Measurements from ENCODE around the gene DNAJC11.

DNAJC11 gene

GRCh38 chr1:6625584-6626149 lies 75.9 kb downstream of the DNAJC11 start:
- peak; percentile 17 for DNase-seq (ENCODE audit: low spot score)

DNA sequence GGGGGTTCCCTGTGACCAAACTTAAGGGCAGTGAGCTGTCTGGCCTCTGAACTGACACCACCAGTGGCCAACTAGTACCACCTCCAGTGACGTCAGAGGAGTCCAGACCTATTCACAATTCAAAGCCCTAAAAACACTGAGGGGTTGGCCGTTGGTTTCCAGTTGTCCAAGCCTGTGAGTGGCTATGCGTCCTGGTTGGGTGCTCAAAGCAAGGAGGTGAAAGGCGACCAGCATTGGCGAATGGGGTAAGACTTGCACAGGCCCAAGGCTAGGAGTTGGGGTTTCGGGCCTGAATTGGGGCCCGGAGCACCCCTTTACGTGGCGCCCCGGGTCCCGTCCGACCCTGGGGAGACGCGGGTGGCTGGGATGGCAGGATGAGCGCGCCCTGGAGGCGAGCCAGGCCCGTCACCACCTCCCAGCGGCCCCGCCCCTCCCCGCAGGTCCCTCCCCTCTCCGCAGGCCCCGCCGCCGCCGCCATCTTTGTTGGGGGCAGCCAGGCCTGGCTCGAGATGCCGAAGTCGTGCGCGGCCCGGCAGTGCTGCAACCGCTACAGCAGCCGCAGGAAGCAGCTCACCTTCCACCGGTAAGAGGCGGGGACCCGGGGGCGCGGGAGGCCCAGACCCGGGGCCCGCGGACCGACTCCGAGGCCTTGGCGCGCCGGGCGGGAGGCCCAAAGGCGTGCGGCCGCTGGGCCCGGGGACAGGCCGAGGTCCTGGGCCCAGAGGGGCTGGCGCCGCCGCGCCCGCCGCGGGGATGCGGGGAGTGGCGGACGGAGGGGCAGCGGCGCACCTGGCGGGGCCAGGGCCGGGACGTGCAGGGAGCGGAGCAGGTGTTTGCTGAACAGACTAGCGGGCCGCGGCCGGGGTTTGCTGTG lies 76.7 kb downstream of the DNAJC11 start, which contains the start of gene THAP3:
THAP3 (plus strand) TSS at position 159 of the 874 bp plus-strand sequence; CDS start at position 510, 351 bp downstream.
- peak; percentile 88 for DNase-seq (ENCODE audit: low spot score)

- no peak for DNase-seq (ENCODE audit: low spot score)
Observed at GRCh38 chr1:6623269-6623965, 78.2 kb downstream of the DNAJC11 start.

GRCh38 chr1:6622396-6623152 lies 79.0 kb downstream of the DNAJC11 start:
- DNase-seq (ENCODE audit: low spot score) = no peak

DNA sequence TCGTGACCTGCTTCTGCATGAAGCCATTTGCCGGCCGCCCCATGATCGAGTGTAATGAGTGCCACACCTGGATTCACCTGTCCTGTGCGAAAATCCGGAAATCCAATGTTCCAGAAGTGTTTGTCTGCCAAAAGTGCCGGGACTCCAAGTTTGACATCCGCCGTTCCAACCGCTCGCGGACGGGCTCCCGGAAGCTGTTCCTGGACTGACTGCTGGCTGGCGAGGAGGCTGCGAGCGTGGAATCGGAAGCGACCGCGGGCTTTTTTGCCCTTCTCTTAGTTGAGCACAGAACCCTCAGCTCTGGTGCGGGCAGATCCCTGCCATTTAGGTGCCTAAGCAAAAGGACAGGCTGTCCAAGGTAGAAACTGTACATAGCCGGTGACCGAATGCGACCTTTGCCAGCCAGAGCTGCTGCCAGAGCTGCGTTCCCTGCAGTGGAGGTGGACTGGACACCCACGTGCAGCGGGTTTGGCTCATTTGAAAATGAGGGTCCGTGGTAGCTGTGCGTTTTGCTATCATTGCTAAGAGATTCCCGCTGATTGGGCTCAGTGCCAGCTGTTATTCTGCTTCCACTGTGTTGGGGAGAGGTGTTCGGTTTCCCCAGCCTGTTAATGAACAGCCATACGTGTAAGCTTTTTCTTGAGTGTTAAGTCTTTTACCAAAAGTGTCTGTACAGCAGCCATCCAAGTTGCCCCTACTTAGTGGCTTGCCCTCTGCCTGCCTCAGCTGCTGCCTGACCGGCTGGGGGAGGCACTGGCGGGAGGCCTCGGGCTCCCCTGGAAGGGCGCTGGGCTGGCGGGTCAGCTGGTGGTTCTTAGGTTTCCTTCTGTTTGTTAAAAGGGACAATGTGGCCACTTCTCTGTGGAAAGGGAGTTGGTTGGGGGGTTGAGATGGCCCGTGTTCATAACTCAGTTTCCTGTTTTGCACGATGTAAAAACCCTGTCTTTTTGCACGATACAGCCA lies 79.9 kb downstream of the DNAJC11 start:
- no peak for DNase-seq (ENCODE audit: low spot score)

- no peak for DNase-seq (ENCODE audit: low spot score)
Observed at GRCh38 chr1:6619045-6619444, 82.6 kb downstream of the DNAJC11 start.

GRCh38 chr1:6614929-6615785 lies 86.5 kb downstream of the DNAJC11 start:
- no peak for DNase-seq (ENCODE audit: low spot score)

DNA sequence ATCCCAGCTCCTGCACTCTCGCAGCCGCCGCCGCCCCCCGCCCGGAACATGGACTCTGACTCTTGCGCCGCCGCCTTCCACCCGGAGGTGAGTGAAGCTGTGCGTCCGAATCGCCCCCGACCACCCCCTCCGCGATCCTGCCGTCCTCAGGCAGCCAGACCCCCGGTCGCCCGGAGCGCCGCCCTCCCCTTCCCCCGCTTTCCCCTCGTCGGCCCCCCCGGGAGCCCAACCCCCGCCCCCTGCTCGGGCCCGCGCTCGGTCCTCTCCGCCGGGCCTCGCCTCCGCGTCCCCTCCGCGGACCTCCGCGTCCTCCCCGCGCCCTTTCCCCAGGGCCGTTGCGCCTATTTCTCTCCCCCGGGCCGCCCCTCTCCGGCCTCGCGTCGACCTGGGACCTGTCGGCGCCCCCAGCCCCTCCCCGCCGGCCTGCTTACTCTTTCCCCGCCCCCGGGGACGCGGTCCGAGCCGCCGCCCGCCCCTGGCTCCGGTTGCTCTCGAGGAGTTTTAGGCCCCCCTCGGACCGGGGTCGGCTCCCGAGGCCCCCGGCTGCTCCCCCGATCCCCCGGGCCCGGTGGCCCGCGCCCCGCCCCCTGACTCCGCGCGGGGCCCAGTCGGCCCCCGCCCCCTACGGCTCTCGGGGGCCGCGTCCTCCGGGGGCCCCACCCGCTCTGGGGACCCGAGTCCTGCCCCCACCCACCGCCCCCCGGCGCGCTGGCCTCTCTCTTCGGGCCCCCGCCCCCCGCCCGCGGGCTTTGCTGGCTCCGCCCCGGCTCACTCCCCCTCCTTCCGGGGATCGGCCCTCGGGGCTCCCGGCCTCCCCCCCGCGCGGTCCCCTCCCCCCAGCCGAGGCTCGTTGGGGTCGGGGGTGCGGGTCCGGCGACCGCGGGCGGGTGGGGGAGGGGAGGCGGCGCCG lies 87.3 kb downstream of the DNAJC11 start:
- DNase-seq (ENCODE audit: low spot score) = no peak

DNA sequence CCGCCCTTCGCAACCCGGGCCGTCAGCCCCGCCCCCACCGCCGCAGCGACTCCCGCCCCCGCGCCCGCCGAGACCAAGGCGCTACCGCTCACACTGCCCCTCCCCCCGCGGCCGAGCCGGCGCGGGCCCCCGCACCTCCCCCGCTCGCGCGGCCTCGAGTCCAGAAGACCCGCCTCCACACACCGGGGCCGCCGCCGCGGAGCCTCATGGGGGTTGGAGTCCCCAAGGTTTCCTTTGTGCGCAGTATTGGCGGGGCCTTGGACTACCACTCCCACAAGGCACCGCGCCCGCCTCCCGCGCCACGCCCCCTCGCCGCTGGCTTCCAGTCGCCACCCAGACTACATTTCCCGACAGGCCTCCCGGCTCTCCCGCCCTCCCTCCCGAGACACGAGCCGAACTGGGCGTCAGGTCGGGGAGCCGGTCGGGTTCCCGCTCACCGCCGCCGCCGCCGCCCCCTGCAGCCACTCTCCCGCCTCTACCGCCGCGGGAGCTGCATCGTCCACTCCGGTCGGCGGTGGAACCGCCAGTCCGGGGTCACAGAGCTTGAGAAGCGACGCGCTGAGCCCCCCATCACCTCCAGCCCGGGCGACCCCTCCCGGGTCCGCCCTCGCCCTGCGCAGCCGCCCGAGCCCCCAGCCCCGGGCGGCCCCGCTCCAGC lies 88.1 kb downstream of the DNAJC11 start, which contains the start of gene PHF13:
PHF13 (plus strand) TSS at position 371 of the 658 bp plus-strand sequence. CDS start 336 bp downstream, outside the sequence.
- peak; percentile 100 for DNase-seq (ENCODE audit: low spot score)

- DNase-seq (ENCODE audit: low spot score) = no peak
Observed at GRCh38 chr1:6612641-6613360, 88.8 kb downstream of the DNAJC11 start.

DNA sequence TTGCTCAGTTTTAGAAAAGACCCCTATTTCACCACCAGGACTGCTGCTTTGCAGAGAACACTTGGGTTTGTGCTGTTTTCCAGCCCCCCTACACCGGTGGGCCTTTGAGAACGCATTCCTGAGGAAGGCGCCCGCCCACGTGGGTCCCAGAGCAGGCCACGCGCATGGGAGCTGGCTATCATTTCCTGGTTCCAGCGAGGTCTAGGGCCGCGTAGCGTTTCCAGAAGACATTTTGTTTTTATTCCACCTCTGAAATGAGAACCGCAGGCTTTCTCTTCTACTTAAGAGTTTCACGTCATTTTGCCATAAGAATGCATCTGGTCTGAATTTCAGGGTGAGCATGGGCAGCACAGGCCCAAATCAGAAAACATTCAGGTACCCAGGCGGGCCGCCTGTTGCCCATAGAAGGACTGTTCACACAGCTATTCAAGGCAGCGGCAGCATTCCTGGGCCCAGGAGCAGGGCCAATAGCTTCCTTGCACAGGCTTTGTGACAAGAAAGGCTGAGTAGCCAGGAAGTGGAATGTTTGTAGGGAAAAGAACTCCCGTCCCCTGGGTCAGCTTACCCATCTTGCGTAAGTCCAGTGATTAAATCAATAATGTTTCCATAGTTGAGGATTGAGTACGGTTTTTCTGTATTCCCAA lies 97.6 kb downstream of the DNAJC11 start:
- DNase-seq (ENCODE audit: low spot score) = no peak

GRCh38 chr1:6603238-6603914 lies 98.2 kb downstream of the DNAJC11 start:
- peak; percentile 64 for DNase-seq (ENCODE audit: low spot score)

- peak; percentile 88 for DNase-seq (ENCODE audit: low spot score)
Observed at GRCh38 chr1:6602669-6603237, 98.9 kb downstream of the DNAJC11 start, which contains the start of gene KLHL21. TSS of gene KLHL21 (minus strand) at chr1:6602869. CDS start at chr1:6602817, 52 bp downstream.

GRCh38 chr1:6601923-6602668 lies 99.5 kb downstream of the DNAJC11 start:
- no peak for DNase-seq (ENCODE audit: low spot score)

Data from activated CD4-positive, alpha-beta T cell treated with anti-CD3 and anti-CD28 coated beads, Interleukin-2, Interleukin-4, amounts not matched to agents 100 ng/mL and 50 ng/mL, durations not matched to agents 16 hours and 8 hours (primary cell).